OCI-LY3 (cell line): Measurements from ENCODE around the gene EIPR1.

Experiments
- EZH2phosphoT487 ChIP-seq: fragments of 200-600 bp; shearing (Covaris generic); IDR thresholded peaks from 2 replicates; pipeline ENCODE4 v1.6.1; 2018; ENCODE audit warnings: antibody characterized with exemption, mixed run types, low read depth
- TF ChIP-seq, protein P1 (sequence below): fragments of 200-600, 300-600 bp; sonication (generic); IDR thresholded peaks from 2 replicates; pipeline ENCODE4 v1.5.1; 2014; ENCODE audit warnings: antibody characterized with exemption, low read length, low read depth

DNA sequence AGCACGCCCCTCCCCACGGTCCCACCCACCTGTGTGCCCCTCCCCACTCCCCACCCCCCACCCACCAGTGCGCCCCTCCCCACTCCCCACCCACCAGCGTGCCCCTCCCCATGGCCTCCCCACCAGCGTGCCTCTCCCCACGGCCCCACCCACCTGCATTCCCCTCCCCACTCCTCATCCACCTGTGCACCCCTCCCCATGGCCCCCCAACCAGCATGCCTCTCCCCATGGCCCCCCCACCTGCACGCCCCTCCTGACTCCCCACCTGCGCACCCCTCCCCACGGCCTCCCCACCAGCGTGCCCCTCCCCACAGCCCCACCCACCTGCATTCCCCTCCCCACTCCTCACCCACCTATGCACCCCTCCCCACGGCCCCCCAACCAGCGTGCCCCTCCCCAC, 190.2 kb downstream of the EIPR1 start:
- no peak for TF ChIP-seq EZH2phosphoT487
- TF ChIP-seq, protein P1, sequence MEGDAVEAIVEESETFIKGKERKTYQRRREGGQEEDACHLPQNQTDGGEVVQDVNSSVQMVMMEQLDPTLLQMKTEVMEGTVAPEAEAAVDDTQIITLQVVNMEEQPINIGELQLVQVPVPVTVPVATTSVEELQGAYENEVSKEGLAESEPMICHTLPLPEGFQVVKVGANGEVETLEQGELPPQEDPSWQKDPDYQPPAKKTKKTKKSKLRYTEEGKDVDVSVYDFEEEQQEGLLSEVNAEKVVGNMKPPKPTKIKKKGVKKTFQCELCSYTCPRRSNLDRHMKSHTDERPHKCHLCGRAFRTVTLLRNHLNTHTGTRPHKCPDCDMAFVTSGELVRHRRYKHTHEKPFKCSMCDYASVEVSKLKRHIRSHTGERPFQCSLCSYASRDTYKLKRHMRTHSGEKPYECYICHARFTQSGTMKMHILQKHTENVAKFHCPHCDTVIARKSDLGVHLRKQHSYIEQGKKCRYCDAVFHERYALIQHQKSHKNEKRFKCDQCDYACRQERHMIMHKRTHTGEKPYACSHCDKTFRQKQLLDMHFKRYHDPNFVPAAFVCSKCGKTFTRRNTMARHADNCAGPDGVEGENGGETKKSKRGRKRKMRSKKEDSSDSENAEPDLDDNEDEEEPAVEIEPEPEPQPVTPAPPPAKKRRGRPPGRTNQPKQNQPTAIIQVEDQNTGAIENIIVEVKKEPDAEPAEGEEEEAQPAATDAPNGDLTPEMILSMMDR = no peak
